HG03439 (cell line): Measurements from ENCODE around the gene NUDT22.
A peak's percentile ranks its signal among the peaks of the same experiment; 100 is the strongest.
"Not testable (repeated sequence)": the region's sequence is repeated elsewhere in the genome, so short reads cannot be mapped to it uniquely, and the experiment has no call there.

Experiments
- ATAC-seq: cut with Tn5 transposase; IDR thresholded peaks from one replicate; pipeline ENCODE4 v1.9.1; 2021; ENCODE audit warnings: mild to moderate bottlenecking, moderate library complexity; ENCODE audit not compliant: unreplicated experiment

NUDT22 gene

GRCh38 chr11:64241241-64241490 is 15.1 kb downstream of the NUDT22 start:
- peak; percentile 56 for ATAC-seq

- peak; percentile 13 for ATAC-seq
Observed at GRCh38 chr11:64241491-64242374, 15.7 kb downstream of the NUDT22 start.

DNA sequence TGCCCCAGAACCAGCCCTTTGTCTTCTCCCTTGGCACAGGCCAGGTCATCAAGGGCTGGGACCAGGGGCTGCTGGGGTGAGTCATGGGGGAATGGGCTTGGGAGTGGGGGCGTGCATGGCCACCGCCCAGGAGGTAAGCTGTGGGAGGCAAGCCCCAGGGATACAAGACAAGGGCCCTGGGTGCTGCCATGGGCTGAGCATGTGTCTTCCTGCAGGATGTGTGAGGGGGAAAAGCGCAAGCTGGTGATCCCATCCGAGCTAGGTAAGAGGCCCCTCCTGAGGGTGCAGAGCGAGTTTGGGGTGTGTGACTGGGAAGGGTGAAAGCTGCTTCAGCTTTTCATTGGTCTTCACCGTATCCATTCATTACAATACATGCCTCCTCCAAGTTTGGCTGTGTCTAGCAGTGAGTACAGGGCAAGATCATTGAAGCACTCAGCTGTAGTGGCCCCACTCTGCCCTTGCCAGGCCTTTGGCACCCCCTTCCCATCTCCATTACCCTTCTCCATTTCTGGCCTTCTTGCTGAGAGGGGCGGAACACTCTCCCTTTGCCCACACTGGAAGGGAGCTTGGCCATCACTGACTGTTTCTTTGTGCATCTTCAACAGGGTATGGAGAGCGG is 17.3 kb downstream of the NUDT22 start:
- ATAC-seq: no peak

GRCh38 chr11:64244107-64244506 is 18.0 kb downstream of the NUDT22 start:
- no peak for ATAC-seq

DNA sequence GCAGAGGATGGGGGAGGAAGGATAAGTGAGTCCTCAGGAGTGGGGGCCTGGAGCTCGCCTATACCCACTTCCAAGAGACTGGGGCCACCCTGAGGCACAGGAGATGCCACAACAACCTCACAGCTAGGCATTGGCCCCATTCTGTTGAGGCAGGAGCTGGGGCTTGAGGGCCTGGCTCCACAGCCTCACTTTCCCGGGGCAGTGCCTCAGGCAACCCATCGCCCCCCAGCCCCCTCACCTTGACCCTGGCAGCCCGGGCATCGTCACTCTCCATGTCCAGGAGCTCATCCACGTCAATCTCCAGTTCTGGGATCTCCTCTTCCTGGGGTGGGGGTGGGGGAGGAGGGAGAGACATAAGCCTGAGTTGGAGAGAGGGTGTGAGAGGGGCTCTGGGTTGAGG is 18.9 kb downstream of the NUDT22 start:
- no peak for ATAC-seq

DNA sequence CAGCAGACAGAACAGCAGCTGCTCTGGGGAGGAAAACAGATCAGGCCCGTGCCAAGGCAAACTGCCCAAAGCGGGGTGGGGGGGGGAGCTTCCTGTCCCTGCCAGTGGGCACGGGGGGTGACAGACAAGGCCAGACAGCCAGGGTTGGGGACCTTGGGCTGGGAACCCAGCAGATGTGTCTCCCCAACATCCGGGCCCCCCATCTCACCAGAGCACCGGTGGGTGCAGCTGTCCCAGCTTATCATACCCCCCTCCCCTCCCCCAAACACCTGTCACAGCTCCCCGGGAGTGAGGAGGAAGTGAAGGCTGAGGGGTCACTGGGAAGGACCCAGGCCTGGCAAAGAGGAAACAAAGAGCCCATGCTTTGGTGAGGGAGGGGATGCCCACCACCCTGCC is 19.3 kb downstream of the NUDT22 start:
- ATAC-seq: no peak

DNA sequence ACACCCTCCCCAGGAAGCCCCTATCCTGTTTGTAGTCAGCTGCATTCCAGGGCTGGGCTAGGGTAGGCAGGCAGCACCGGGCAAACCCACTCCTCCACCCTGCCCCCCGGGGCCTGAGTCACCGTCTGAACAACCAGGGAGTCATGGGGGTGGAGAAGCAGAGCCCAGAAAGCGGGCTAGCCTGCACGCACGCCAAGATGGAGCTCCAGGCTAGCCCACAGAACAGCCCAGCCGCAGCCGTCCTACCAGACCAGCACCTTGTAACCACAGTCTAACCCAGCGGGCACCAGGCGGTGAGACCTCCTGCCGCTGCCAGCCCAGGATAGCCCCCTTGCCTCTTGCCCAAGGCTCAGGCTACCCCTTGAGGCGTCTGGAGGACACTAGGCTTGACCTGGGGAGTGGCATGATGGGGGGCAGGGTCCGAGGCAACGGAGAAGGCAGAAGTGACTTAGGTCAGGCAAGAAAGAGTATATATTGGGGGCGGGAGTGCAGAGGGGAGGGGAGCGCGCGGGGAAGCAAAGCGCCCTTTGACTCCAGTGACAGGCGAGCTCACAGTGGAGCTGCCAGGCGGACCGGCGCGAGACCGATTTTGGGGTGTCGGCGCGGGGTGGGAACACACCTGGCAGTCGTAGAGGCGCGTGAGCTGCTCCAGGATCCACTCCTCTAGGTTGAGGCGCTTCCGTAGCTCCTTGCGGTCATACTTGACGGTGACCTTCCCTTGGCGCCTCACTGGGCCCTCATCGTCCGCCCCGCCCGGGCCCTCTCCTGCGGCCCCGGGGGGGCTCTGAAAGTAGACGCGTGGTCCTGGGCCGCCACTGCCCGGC is 19.9 kb downstream of the NUDT22 start:
- no peak for ATAC-seq

DNA sequence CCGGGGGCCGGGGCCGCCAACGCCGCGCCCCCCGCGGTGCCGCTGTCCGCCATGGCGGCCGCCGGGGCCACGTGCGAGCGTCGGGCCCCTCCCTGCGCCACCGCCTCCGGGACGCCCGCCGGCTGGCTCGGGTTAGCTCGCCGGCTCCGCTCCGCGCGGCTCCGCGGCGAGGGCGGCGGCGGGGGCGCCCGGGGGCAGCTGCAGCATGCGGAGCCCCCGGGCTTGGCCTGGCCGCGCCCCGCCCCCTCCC is 20.5 kb downstream of the NUDT22 start:
- ATAC-seq: not testable (repeated sequence)

DNA sequence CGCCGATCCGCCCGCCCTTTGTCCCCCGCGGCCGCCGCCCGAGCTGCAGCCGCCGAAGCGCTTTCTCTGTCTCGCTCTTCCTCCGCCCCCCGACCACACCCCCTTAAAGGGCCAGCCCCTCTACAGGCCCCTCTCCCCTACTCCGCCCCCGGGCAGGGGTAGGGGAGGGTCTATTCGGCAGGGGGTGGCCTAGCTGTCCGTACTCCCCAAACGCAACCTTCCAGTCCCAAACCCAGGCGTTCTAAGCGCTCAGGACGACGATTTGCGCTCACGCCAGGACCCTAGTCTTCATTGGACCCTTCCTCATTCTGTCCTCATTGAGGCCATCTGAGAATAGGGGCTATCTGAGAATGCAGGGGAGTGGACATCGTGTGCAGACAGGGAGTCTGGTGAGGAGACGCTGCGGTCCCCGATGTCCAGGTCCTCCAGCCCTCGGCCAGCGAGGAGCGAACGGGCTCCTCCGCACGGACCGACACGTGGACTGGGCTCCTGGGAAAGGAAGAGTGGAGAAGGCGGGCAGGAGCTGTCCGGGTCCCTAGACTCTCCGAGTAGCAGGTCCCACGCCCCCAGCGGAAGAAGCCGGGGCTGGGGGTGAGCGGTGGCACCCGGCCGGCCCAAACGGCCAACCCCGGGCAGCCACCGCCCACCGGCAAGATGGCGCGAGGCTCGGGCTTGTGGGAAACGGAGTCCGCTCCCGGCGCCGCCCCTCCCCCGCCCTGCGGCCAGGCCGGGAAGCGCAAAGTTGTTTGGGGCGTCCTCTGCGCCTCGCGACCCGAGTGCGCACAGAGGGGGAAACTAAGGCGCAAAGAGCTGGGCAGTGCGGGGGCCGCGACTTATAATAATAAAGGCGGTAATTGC is 21.0 kb downstream of the NUDT22 start, which contains the start of gene PPP1R14B:
PPP1R14B (minus strand) TSS at position 73 of the 858 bp plus-strand sequence. CDS start 270 bp downstream, outside the sequence.
- ATAC-seq: no peak

- no peak for ATAC-seq
Observed at GRCh38 chr11:64247729-64248531, 21.9 kb downstream of the NUDT22 start.

DNA sequence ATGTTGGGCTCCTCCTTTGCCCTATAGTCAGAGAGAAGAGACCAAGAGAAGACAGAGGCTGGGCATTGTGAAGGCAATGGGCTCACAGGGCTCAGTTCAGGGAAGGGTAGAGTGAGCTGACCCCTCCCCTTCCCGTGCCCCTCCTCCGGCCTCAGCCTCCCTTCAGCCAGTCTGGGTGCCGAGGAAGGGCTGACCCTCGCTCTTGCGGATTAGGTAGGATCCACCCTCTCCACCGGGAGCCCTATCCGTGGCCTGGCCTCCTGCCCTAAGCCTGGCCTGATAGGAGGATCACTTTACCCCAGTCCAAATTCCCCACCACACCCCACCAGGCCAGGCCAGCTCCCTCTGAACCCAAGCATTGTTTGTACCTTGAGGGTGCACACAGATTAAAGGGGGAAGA is 22.5 kb downstream of the NUDT22 start:
- no peak for ATAC-seq

- no peak for ATAC-seq
Observed at GRCh38 chr11:64249038-64249437, 23.0 kb downstream of the NUDT22 start.

DNA sequence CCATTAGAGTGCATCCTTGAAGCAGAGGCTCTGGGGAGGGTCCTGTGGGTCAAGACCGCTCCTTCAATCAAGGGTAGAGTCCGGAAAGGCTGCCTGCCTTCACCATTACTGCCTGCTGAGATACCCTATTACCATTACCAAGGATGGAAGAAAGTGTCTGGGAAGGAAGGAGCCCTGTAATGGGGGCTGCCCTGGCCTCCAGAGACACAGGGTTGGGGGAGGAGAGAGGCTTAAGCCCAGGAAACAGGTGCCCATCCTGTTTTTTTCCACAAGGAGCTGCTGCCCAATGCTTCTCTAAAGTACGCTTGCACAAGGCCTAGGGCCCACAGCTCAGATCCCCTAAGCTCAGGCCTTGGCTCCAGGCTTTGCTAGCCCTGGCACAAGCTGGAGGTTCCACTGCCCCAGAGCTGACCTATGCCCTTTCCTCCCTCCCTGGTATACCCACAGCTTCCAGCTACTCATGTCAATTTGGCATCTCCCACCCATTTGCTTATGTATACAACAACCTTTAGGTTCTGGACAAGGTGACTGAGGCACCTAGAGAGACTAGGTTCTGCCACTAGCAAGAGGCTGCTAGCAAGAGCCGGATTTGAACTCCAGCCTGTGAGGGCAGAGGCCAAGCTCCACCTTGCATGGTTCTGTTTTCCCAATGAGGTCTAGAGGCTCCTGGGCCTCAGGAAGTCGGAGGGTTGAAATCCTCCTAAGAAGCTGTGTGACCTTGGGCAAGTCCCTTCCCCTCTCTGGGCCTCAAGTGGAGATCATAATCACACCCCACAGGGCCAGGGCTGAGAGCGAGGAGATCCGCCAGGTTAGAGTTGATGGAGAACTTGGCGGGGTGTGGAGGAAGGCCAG is 23.7 kb downstream of the NUDT22 start:
- no peak for ATAC-seq

GRCh38 chr11:64250415-64251015 is 24.4 kb downstream of the NUDT22 start:
- no peak for ATAC-seq

GRCh38 chr11:64251016-64251752 is 25.1 kb downstream of the NUDT22 start, which contains the start of gene PLCB3:
PLCB3 (plus strand) TSS chr11:64251530; CDS start chr11:64251650, 120 bp downstream.
- no peak for ATAC-seq

GRCh38 chr11:64251753-64252002 is 25.6 kb downstream of the NUDT22 start:
- ATAC-seq: no peak

GRCh38 chr11:64252003-64252872 is 26.2 kb downstream of the NUDT22 start:
- ATAC-seq: no peak
